ENCODE data around the gene SDK2. TPM values are rescaled to one million over a fixed set of nuclear protein-coding genes. Genes with fewer than 3 reads are reported as not detected.

The SDK2 gene
- total RNA-seq, 3 donors from 2014 or later (not counting 1 experiment from before 2014, with no cell fraction given): 0.41 to 0.90 (median 0.49) TPM

GRCh38 chr17:73500414-73500999 lies 143.7 kb downstream of the SDK2 start:
- no peaks in the 10 kb centered on the region for H3K27me3 ChIP-seq (ENCODE audit: control insufficient read depth, insufficient read depth, low read length)
- intact Hi-C loops (cut with micrococcal nuclease): no loop called here
- H3K9me3 ChIP-seq (ENCODE audit: control insufficient read depth, insufficient read depth, low read length): no peaks in the 10 kb centered on the region
- no peak for ATAC-seq
- DNase-seq: no peak
- H3K27me3 Mint-ChIP-seq (ENCODE audit: low read depth in 2 of 2): peaks cover 10 to 16% of the 10 kb centered on the region in 2 donors
- 60% methylated on average over 2 of the region's 2 CpGs for WGBS (ENCODE audit: insufficient coverage)
- no peaks in the 10 kb centered on the region for H3K9me3 Mint-ChIP-seq
- no peaks in the 10 kb centered on the region for H3K4me1 Mint-ChIP-seq
- H3K36me3 Mint-ChIP-seq: no peaks in the 10 kb centered on the region
- H3K27ac Mint-ChIP-seq: no peak overlapping the region
- H3K4me3 Mint-ChIP-seq: no peak overlapping the region
- no peaks in the 10 kb centered on the region for H3K4me1 ChIP-seq (ENCODE audit: control insufficient read depth, insufficient read depth, low read length)
- no peaks in the 10 kb centered on the region for H3K36me3 ChIP-seq (ENCODE audit: control insufficient read depth, insufficient read depth, low read length)
- no peak overlapping the region for H3K4me3 ChIP-seq (ENCODE audit: low read length)
- TF ChIP-seq CTCF (IDR thresholded peaks at IDR 0.05): no peak
- H3K27ac ChIP-seq (ENCODE audit: low read length): no peak overlapping the region

GRCh38 chr17:73498886-73499554 lies 145.2 kb downstream of the SDK2 start:
- DNase-seq (no peak), ATAC-seq (no peak)
- 75% methylated on average over 14 of the region's 14 CpGs for WGBS (ENCODE audit: insufficient coverage)
- H3K9me3 Mint-ChIP-seq: no peaks in the 10 kb centered on the region
- Histone ChIP-seq H3K27ac (ENCODE audit: low read length) (no peak overlapping the region), H3K36me3 (ENCODE audit: control insufficient read depth, insufficient read depth, low read length) (no peaks in the 10 kb centered on the region), H3K9me3 (ENCODE audit: control insufficient read depth, insufficient read depth, low read length) (no peaks in the 10 kb centered on the region), H3K4me1 (ENCODE audit: control insufficient read depth, insufficient read depth, low read length) (no peaks in the 10 kb centered on the region), H3K27me3 (ENCODE audit: control insufficient read depth, insufficient read depth, low read length) (no peaks in the 10 kb centered on the region), H3K4me3 (ENCODE audit: low read length) (no peak overlapping the region)
- H3K36me3 Mint-ChIP-seq: no peaks in the 10 kb centered on the region
- no peak overlapping the region for H3K27ac Mint-ChIP-seq
- peaks cover 9 to 16% of the 10 kb centered on the region in 2 donors for H3K27me3 Mint-ChIP-seq (ENCODE audit: low read depth in 2 of 2)
- intact Hi-C loops (cut with micrococcal nuclease): no loop called here
- no peaks in the 10 kb centered on the region for H3K4me1 Mint-ChIP-seq
- no peak for TF ChIP-seq CTCF (IDR thresholded peaks at IDR 0.05)
- no peak overlapping the region for H3K4me3 Mint-ChIP-seq

- no peaks in the 10 kb centered on the region for H3K4me1 Mint-ChIP-seq
Measured at GRCh38 chr17:73498176-73498575, 146.1 kb downstream of the SDK2 start.

More at GRCh38 chr17:73498176-73498575, 146.1 kb downstream of the SDK2 start:
- H3K9me3 ChIP-seq (ENCODE audit: control insufficient read depth, insufficient read depth, low read length): no peaks in the 10 kb centered on the region
- H3K4me3 ChIP-seq (ENCODE audit: low read length): no peak overlapping the region
- no peaks in the 10 kb centered on the region for H3K4me1 ChIP-seq (ENCODE audit: control insufficient read depth, insufficient read depth, low read length)
- H3K27ac Mint-ChIP-seq: no peak overlapping the region
- H3K27ac ChIP-seq (ENCODE audit: low read length): no peak overlapping the region
- intact Hi-C loops (cut with micrococcal nuclease): no loop called here
- H3K27me3 Mint-ChIP-seq (ENCODE audit: low read depth in 2 of 2): peaks cover 7 to 16% of the 10 kb centered on the region in 2 donors
- H3K36me3 ChIP-seq (ENCODE audit: control insufficient read depth, insufficient read depth, low read length): no peaks in the 10 kb centered on the region
- H3K36me3 Mint-ChIP-seq: no peaks in the 10 kb centered on the region
- no peak overlapping the region for H3K4me3 Mint-ChIP-seq
- no peak for DNase-seq
- ATAC-seq: no peak
- WGBS (ENCODE audit: insufficient coverage): 88% methylated on average over 8 of the region's 8 CpGs
- no peaks in the 10 kb centered on the region for H3K9me3 Mint-ChIP-seq
- no peaks in the 10 kb centered on the region for H3K27me3 ChIP-seq (ENCODE audit: control insufficient read depth, insufficient read depth, low read length)
- no peak for TF ChIP-seq CTCF (IDR thresholded peaks at IDR 0.05)
